RWPE2 (cell line): ENCODE data around the gene KLHL21.

Experiments
- ATAC-seq: fragments of 200-7000 bp; cut with Tn5 transposase; 3 replicates; pipeline ENCODE4 v1.9.1; 2021; ENCODE audit warnings: low read depth
- DNase-seq: peaks from one replicate; pipeline ENCODE4 v3.0.0-alpha.2; 2020; ENCODE audit warnings: low spot score
- H3K27ac ChIP-seq: fragments of 450-650 bp; 2 replicates; pipeline ENCODE4 v1.5.1; 2017; ENCODE audit warnings: mild to moderate bottlenecking; ENCODE audit not compliant: poor library complexity, severe bottlenecking
- H3K27me3 ChIP-seq: fragments of 250-450 bp; sonication (Bioruptor Pico); 2 replicates; pipeline ENCODE4 v1.5.1; 2021; ENCODE audit warnings: mild to moderate bottlenecking, moderate library complexity; ENCODE audit not compliant: insufficient read depth, poor library complexity, severe bottlenecking
- H3K36me3 ChIP-seq: fragments of 250-450 bp; sonication (Bioruptor Pico); 2 replicates; pipeline ENCODE4 v1.5.1; 2020; ENCODE audit warnings: low read depth, mild to moderate bottlenecking, moderate library complexity
- H3K4me1 ChIP-seq: fragments of 250-450 bp; sonication (Bioruptor Pico); 2 replicates; pipeline ENCODE4 v1.5.1; 2021; ENCODE audit warnings: mild to moderate bottlenecking, moderate library complexity; ENCODE audit not compliant: insufficient read depth, poor library complexity, severe bottlenecking
- H3K4me3 ChIP-seq: fragments of 250-450 bp; sonication (Bioruptor Pico); 2 replicates; pipeline ENCODE4 v1.5.1; 2021; ENCODE audit warnings: mild to moderate bottlenecking, moderate library complexity; ENCODE audit not compliant: severe bottlenecking
- H3K9me3 ChIP-seq: fragments of 250-450 bp; sonication (Bioruptor Pico); 2 replicates; pipeline ENCODE4 v1.5.1; 2021; ENCODE audit warnings: mild to moderate bottlenecking, moderate library complexity; ENCODE audit not compliant: severe bottlenecking
- CTCF ChIP-seq: fragments of 450-650 bp; IDR thresholded peaks from one replicate; pipeline ENCODE4 v1.5.1; 2017; ENCODE audit warnings: mild to moderate bottlenecking, moderate library complexity; ENCODE audit not compliant: poor library complexity, severe bottlenecking

Gene KLHL21

DNA sequence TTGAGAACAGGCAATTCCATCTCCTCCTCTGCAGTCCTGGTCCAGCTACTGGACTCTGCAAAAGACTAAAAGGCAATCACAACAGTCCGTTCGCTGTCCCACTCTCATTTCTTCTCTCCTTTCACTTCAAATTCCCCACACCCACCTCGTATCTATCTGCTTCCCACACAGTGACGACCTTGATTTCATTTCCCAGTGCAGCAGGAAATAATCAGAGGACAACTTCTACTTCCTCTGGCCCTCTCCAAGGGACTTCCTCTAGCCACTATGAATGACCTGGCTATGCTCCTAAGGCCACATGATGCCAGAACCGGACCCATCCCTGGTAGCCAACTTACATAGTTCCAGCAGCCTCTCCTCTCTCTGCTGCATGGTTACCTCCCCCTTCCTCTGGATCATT lies 56.3 kb downstream of the KLHL21 start:
- H3K4me1 ChIP-seq, result peaks cover 21% of the 10 kb centered on the region
- H3K36me3 ChIP-seq, result peaks cover 86% of the 10 kb centered on the region
- H3K9me3 ChIP-seq, result no peaks in the 10 kb centered on the region
- DNase-seq (no peak), ATAC-seq (no peak)
- no peaks in the 10 kb centered on the region for H3K27me3 ChIP-seq
- no peak overlapping the region for H3K4me3 ChIP-seq
- TF ChIP-seq CTCF, result no peak
- H3K27ac ChIP-seq, result peak overlapping the region; percentile 79

GRCh38 chr1:6545276-6546112 lies 57.2 kb downstream of the KLHL21 start:
- peak; percentile 55 for ATAC-seq
- no peak for TF ChIP-seq CTCF

DNA sequence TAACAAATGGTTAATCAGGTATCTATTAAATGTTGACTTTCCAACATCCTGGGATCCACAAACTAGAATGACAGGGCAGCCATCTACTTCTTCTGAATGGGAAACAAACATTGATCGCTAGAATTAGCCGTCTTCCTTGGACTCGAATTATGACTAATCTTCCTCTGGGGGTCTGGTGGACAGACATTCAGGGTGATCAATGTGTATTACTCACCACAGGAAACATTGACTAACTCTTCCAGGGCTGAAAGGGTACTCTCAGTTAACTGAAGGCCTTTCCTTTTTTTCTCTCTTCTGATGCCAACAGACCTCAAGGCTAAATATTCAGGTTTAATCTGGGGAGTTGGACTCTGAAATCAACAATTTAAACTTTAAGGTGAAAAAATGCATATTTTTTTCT lies 57.8 kb downstream of the KLHL21 start:
- H3K4me1 ChIP-seq, result peaks cover 21% of the 10 kb centered on the region
- peaks cover 82% of the 10 kb centered on the region for H3K36me3 ChIP-seq
- DNase-seq (no peak), ATAC-seq (peak; percentile 70; the same call in 2 of the 3 replicates)
- H3K27me3 ChIP-seq, result no peaks in the 10 kb centered on the region
- H3K4me3 ChIP-seq, result no peak overlapping the region
- H3K9me3 ChIP-seq, result no peaks in the 10 kb centered on the region
- H3K27ac ChIP-seq, result peak overlapping the region; percentile 79
- TF ChIP-seq CTCF, result no peak

More at GRCh38 chr1:6545276-6546112, 57.2 kb downstream of the KLHL21 start:
- H3K27me3 ChIP-seq, result no peaks in the 10 kb centered on the region
- peak overlapping the region; percentile 79 for H3K27ac ChIP-seq
- peaks cover 21% of the 10 kb centered on the region for H3K4me1 ChIP-seq
- DNase-seq, result no peak
- H3K4me3 ChIP-seq, result no peak overlapping the region
- H3K9me3 ChIP-seq, result no peaks in the 10 kb centered on the region
- H3K36me3 ChIP-seq, result peaks cover 85% of the 10 kb centered on the region
